Non-pigmented ciliary epithelial cell (primary cell): ENCODE data around the gene SENP5.

Experiments
- DNase-seq: peaks from one replicate; pipeline ENCODE4 v3.0.0-alpha.2; 2010; ENCODE audit warnings: low read depth

The SENP5 gene

DNA sequence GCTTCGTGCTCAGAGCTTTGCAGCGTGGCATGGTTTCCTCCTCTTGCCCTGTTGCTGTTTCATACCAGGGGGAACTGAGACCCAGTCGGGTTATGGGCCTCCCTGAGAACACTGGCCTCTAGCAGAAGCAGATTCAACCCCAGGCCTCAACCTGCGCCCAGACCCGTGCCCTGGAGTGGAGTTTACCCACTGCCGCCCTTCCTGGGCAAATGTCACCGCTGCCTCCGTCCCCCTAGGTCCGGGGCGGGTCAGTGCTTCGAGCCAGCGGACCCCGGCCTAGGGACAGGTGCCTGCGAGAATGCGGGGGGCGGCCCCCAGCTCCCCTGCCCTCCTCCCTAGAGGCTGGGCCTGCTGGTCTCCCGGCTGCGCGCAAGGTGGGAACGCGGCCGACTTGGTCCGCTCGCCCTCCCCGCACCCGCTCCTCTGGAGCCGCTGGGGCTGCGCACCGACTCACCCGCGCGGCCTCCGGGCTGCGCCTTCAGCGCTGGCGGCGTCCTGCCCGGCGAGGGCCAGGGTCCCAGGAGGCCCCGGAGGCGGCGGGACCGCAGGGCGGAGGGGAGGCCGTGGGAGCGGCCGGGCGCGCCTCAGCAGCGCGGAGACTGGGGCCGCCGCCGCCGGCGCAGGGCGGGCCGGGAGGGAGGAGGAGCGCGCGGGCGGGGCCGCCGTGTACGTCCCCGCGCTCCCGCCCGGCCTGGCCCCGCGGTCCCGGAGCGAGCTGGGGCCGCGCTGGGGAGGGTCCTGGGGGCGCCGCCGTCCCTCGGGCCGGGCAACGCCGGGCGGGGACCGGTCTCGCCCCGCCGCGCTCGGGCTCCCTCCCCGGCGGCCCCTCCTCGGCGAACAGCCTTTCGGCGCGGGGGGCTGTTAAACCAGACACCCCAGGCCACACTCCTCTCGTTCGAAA, 100.8 kb downstream of the SENP5 start, which contains the start of gene PIGZ:
PIGZ (minus strand) TSS at position 601 of the 901 bp plus-strand sequence. CDS start 16,802 bp downstream, outside the sequence.
- DNase-seq: no peak

DNA sequence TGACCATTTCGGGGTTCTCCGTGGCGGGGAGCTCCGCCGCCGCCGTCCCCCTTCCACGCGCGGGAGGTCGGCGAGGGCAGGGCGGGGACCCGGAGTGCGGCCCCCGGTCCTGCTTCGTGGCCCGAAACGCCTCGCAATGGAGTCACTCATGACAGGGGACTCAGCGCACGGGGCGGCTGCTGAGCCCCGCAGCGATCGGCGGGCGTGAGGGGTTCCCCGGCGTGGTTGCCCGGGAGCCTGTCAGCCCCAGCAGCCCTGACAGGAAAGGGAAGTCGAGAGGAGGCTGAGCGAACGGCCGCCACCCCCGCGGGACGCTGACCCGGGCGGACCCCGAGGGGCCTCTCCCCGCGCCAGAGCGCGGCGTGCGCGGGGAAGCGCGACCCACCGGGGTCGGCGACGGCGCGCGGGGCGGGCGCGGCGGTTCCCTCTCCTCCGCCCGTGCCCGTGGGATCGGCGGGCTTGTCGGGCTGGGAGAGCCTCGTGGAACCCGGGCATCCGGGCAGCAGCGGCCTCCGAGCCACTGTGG, 101.5 kb downstream of the SENP5 start:
- no peak for DNase-seq

DNA sequence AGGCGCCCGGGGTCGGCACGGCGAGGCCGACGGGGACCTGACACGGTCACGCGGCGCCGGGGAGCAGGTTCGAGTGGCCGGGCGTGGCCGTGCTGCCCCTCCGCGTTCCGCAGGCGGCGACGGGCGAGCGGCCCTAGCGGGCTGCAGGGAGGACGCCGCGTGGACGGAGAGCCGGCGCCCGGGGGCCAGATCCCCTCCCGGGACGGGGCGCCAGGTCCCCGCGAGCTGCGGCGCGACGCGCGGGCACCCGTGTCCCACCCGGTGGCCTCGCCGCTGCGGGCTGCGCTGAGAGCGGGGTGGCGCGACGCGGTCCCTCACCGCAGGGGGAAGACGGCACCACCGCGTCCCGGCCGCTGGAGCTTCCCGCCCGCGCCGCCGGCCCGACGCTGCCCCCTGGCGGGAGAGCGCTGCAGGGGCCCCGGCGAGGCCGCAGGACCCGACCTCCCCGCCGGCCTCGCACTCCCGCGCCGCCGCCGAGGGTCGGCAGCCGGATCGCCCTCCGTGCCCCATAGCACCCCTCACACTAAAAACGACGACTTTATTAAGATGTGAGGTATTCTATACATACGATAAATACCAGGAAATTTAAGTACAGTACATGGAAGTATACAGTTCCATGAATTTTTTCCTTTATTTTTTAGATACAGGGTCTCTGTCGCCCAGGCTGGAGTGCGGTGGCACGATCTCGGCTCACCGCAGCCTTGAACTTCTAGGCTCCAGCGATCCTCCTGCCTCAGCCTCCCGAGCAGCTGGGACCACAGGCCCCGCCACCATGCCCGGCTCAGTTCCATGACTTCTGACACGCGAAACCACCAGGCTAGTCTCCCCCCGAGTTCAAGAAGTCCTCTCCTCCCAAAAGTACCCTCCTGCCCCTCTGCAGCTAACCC, 102.2 kb downstream of the SENP5 start:
- DNase-seq: no peak

DNA sequence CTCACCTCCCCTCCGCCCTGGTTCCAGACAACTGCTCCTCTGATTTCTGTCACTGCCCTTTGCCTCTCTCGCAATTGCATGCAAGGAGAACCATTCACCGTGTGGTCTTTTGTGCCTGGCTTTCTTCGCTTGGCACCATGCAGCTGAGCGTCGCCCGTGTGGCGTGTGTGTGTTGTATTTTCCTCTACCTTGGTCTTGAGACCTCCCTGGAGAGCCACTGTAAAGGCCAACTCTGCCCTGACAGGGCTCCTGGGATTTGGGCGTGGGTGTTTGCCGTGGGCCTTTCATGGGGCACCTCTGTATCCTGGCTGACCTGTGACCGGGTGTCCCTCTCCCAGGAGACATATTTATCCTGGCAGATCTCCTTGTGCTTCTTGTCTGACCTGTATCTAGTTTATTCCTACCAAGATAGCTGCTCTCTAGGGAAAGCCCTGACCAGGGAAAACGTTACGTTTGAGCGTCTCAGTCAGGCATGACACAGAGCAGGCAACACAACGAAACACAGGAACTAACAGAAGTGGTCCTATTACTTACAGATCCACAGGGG, 102.9 kb downstream of the SENP5 start:
- DNase-seq: no peak

DNA sequence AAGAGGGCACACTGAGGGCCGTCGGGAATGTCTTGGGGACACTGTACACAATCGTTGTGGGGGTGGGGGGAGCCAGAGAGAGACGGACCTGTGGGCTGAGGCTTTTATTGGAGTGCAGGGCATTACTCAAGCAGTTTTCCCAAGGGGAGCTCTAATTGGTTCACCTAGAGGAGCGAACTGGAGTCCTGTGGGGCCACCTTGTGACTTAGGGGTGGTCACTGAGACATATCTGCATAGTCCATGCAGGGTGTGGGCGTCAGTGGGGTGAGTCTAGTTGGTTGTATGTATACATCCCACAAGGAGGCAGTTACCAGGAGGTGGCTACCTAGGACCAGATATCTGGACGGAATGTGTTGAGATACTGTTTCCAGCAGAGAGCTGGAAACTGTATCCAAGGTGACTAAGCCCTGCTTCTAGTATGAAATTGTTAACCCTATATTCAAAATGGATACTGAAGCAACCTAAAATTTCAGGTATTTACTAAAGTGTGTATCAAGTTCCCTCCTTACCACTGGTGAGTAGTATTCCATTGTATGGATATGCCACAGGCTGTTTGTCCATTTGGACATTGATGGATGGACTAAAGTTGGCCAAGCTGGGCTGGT, 103.5 kb downstream of the SENP5 start:
- DNase-seq: no peak

DNA sequence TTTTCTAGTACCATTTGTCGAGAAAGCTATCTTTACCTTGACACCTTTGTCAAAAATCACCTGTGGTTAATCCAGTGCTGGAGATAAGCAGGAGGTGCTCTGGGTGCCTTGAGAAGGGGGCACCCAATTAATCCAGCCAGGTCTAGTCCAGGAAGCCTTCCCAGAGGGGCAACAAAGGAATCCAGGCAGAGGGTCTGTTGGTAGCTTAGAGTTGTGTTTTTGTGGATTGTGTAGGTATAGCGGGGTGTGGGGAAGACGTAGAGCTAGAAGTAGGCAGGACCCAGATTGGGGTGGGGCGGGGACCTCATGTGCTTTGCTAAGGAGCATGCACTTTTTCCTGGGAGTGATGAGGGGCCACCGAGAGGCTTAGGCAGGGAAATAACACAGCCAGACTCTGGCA, 106.9 kb downstream of the SENP5 start:
- DNase-seq: no peak

DNA sequence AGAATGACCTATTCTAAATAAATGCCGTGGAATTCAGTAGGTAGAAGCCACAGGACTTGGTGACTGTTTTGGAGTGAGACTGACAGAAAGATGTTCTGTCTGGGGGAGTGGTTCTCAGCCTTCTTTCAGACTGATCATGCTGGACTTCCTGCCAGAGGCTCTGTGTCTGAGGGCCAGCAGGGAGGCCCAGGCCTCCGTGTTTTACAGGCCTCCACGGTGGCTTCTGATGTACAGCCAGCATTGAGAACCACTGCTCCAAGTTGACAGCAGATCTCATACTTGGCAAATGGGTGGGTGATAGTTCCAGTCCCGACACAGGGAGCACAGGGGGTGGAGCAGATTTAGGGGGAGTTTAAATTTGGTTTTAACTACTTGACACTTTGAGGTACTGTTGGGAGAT, 107.6 kb downstream of the SENP5 start:
- no peak for DNase-seq

DNA sequence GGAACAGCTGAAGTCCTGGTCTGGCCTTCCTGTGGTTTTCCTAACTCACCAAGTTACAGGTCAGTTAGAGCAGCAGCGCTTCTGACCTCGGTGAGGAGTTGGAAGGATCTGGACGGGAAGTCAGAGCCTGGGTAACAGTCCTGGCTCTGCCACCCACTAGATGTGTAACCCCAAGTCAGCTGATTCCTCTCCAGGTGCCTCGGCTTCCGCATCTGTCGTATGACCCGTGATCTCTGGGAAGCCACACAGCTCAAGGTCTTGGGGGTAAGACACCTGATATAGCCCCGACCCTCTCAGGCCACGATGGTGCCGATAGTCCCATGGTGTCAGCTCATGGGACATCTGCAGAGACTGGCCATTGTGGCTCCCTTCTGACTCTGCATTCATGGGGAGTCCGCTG, 109.2 kb downstream of the SENP5 start:
- DNase-seq: no peak

DNA sequence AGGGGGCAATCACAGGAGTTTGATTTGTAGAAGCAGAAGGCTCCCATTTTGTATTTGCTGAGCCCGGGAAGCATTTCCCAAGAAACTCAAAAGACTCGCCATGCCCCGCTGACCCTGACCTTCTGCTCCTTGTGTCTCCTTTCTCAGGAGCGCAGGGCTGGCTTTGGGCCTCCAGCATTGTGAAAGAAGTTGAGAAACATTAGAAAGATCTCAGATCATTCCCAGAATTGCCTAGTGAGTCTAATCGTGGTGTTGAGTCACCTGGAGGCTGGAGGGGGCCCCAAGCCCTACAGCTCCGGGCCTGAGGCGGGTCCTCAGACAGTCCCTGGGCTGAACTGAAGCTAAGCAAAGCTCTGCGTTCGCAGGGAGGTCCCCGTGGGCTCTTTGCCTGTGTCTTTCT, 111.8 kb downstream of the SENP5 start:
- no peak for DNase-seq

DNA sequence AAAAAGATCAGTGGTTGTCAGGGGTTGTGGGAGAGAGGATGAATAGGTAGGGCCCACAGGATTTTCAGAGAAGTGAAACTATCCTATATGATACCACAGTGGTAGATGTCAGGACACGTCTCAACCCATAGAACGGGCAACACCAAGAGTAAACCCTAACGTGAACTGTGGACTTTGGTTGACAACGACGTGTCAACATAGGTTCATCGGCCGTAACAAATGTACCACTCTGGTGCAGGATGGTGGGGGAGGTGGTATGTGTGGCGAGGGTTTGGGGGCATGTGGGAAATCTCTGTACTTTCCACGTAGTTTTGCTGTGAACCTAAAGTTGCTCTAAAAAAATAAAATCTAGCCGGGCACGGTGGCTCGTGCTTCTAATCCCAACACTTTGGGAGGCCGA, 113.9 kb downstream of the SENP5 start:
- DNase-seq: no peak

DNA sequence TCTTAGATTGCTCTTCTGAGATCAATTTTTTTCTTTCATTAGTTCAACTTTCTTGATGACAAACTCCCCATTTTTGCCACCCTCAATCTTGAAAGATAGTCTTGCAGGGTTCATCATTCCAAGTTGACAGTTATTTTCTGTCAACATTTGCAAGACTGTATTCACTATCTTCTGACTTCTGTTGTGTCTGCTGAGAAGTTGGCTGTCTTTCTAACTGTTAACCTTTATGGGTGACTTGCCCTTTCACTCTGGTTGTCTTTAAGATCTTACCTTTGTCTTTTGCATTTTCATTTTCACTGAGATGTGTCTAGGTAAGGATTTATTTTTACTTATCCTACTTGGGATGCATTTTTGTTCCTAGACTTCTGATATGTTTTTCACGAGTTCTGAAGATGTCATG, 115.5 kb downstream of the SENP5 start:
- DNase-seq: no peak
